IPS-18a (cell line): ENCODE data around the gene BAZ1A.
"Not testable (repeated sequence)": the region's sequence is repeated elsewhere in the genome, so short reads cannot be mapped to it uniquely, and the experiment has no call there.

Experiments used
- H3K27ac ChIP-seq: one replicate; pipeline ENCODE4 v1.5.1; 2013; ENCODE audit warnings: low read length
- H3K27me3 ChIP-seq: one replicate; pipeline ENCODE4 v1.6.1; 2013; ENCODE audit warnings: mild to moderate bottlenecking, low read length; ENCODE audit not compliant: control insufficient read depth, insufficient read depth
- H3K36me3 ChIP-seq: one replicate; pipeline ENCODE4 v1.6.1; 2013; ENCODE audit warnings: low read depth, low read length; ENCODE audit not compliant: control insufficient read depth
- H3K4me1 ChIP-seq: one replicate; pipeline ENCODE4 v1.6.1; 2013; ENCODE audit warnings: low read depth, low read length; ENCODE audit not compliant: control insufficient read depth
- H3K4me3 ChIP-seq: one replicate; pipeline ENCODE4 v1.5.1; 2013; ENCODE audit warnings: low read length
- H3K9ac ChIP-seq: one replicate; pipeline ENCODE4 v1.6.1; 2013; ENCODE audit warnings: mild to moderate bottlenecking, low read length, moderate library complexity
- H3K9me3 ChIP-seq: one replicate; pipeline ENCODE4 v1.6.1; 2013; ENCODE audit warnings: low read depth, low read length; ENCODE audit not compliant: control insufficient read depth

Gene BAZ1A

DNA sequence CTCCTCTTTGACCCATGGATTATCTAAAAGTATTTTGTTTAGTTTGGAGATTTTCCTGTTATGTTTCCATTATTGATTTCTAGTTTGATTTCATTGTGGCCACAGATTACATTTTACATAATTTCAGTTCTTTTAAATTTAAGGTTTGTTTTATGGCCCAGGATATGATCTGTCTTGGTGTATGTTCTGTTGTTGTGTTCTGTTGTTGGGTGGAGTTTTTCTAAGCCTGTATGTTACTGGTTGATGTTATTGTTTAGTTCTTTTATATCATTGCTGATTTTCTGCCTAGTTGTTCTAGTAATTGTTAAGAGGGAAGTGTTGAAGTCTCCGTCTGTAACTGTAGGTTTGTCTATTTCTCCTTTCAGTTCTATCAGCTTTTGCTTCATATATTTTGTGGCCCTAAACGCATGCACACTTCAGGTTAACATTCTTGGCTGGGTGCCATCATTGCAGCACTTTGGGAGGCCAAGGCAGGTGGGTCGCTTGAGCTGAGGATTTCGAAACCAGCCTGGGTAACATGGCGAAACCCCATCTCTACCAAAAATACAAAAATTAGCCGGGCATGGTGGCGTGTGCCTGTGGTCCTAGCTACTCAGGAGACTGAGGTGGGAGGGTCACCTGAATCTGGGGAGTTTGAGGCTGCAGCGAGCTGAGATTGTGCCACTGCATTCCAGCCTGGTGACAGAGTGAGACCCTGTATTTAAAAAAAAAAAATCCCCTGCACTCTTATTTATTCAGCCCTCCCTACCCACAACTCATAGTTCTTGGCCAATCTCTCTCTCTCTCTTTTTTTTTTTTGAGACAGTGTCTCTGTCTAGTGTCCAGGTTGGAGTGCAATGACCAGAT, 132.7 kb downstream of the BAZ1A start:
- H3K27me3 ChIP-seq, result no peaks in the 10 kb centered on the region
- H3K36me3 ChIP-seq, result no peaks in the 10 kb centered on the region
- H3K27ac ChIP-seq, result no peak overlapping the region
- no peaks in the 10 kb centered on the region for H3K4me1 ChIP-seq
- H3K9me3 ChIP-seq, result no peaks in the 10 kb centered on the region
- no peak overlapping the region for H3K4me3 ChIP-seq
- H3K9ac ChIP-seq, result no peak overlapping the region

DNA sequence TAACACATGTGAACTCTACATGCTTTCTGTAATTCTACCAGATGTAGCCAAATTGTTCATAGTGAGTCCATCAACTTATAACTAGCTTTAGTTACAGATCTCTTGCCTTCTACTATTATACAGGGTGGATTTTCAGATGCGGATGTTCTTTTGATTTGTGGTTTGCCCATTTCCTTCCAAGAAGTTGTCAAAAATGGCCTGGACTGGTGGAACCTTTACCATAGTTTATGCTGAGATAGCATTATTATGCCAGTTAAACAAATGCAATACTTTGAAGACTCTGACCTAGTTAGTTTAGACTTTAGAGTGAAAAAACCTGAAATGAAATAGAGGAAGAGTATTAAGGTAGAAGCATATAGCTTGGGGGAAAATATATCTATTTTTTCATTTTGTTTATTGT, 133.3 kb downstream of the BAZ1A start:
- Histone ChIP-seq H3K27ac (no peak overlapping the region), H3K4me1 (no peaks in the 10 kb centered on the region), H3K9me3 (no peaks in the 10 kb centered on the region), H3K4me3 (no peak overlapping the region), H3K9ac (no peak overlapping the region), H3K27me3 (no peaks in the 10 kb centered on the region), H3K36me3 (no peaks in the 10 kb centered on the region)

DNA sequence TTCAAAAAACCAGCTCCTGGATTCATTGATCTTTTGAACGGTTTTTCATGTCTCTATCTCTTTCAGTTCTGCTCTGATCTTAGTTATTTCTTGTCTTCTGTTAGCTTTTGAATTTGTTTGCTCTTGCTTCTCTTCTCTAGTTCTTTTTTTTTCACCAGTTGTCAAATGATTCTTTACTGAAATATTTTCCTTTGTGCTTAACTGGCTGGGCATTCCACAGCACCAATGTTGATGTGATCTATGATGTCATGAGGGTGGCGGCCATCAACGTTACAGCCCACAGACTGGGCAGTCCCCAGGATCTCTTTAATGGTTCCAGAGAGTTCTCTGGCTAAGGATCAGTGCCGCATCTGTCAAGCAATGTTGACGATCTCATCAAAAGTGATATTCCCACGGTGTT, 135.0 kb downstream of the BAZ1A start:
- H3K4me3 ChIP-seq, H3K4me1 ChIP-seq, H3K9me3 ChIP-seq, H3K36me3 ChIP-seq, H3K27me3 ChIP-seq, H3K9ac ChIP-seq, H3K27ac ChIP-seq: not testable (repeated sequence)

DNA sequence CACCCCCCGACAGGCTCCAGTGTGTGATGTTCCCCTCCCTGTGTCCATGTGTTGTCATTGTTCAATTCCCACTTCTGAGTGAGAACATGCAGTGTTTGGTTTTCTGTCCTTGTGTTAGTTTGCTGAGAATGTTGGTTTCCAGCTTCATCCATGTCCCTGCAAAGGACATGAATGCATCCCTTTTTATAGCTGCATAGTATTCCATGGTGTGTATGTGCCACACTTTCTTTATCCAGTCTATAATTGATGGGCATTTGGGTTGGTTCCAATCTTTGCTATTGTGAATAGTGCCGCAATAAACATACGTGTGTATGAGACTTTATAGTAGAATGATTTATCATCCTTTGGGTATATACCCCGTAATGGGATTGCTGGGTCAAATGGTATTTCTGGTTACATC, 138.1 kb downstream of the BAZ1A start:
- not testable (repeated sequence) for H3K4me1 ChIP-seq, H3K27me3 ChIP-seq, H3K9ac ChIP-seq, H3K9me3 ChIP-seq, H3K27ac ChIP-seq, H3K4me3 ChIP-seq, H3K36me3 ChIP-seq

DNA sequence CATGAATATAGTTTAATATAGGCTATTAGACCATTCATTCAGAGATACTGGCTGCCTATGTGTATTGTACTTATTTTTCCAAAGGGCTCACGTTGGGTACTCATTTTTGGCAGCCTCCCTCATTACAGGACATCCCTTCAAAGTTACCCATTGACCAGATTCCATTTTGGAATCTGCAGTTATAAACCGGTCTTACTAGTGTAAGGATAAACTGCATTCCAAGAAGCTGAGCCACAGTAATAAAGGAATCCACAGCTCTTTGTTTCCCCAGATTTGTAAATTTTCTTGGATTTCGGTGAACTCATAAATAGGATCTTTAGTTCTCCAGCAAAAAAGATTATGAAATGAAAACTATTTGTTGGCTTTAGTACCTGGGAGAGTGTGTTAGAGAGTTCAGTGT, 141.9 kb downstream of the BAZ1A start:
- no peaks in the 10 kb centered on the region for H3K4me1 ChIP-seq
- no peaks in the 10 kb centered on the region for H3K9me3 ChIP-seq
- no peak overlapping the region for H3K9ac ChIP-seq
- H3K4me3 ChIP-seq, result no peak overlapping the region
- no peak overlapping the region for H3K27ac ChIP-seq
- no peaks in the 10 kb centered on the region for H3K27me3 ChIP-seq
- no peaks in the 10 kb centered on the region for H3K36me3 ChIP-seq

DNA sequence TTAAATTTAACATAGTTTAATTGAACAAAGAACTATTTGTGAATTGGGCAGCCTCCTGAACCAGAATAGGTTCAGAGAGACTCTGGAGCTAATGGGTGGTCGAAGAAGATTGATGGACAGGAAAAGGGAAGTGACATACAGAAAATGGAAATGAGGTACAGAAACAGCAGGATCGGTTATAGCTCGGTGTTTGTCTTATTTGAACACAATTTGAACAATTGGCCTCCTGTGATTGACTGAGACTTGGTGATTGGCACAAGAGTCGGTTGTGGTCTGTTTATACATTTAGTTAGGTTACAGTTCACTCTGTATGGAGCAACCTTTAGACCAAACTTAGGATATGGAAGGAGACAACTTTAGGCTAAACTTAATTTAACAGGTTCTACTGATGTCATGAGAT, 142.4 kb downstream of the BAZ1A start:
- Histone ChIP-seq H3K36me3 (no peaks in the 10 kb centered on the region), H3K9me3 (no peaks in the 10 kb centered on the region), H3K4me3 (no peak overlapping the region), H3K27me3 (no peaks in the 10 kb centered on the region), H3K27ac (no peak overlapping the region), H3K4me1 (no peaks in the 10 kb centered on the region), H3K9ac (no peak overlapping the region)

DNA sequence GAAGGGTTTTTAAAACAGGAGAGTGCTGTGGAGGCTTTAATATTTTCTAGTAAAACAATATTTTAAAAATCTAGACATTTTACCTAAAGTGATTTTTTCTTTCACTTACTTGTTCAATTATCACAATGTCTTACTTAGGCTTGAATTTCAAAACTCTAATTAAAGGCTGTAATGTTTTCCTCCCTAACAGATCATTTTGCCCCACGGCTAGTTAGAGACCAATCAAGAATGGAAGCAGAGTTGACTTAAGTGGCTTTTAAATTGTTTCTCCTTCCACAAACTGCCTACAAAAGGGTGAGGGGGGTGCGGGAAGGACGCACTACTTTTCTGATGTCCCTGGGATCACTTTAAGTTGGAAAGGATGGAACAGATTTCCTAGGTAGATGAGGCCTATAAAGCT, 151.3 kb downstream of the BAZ1A start:
- Histone ChIP-seq H3K27ac (no peak overlapping the region), H3K4me3 (no peak overlapping the region), H3K27me3 (no peaks in the 10 kb centered on the region), H3K4me1 (no peaks in the 10 kb centered on the region), H3K9me3 (no peaks in the 10 kb centered on the region), H3K9ac (no peak overlapping the region), H3K36me3 (no peaks in the 10 kb centered on the region)

DNA sequence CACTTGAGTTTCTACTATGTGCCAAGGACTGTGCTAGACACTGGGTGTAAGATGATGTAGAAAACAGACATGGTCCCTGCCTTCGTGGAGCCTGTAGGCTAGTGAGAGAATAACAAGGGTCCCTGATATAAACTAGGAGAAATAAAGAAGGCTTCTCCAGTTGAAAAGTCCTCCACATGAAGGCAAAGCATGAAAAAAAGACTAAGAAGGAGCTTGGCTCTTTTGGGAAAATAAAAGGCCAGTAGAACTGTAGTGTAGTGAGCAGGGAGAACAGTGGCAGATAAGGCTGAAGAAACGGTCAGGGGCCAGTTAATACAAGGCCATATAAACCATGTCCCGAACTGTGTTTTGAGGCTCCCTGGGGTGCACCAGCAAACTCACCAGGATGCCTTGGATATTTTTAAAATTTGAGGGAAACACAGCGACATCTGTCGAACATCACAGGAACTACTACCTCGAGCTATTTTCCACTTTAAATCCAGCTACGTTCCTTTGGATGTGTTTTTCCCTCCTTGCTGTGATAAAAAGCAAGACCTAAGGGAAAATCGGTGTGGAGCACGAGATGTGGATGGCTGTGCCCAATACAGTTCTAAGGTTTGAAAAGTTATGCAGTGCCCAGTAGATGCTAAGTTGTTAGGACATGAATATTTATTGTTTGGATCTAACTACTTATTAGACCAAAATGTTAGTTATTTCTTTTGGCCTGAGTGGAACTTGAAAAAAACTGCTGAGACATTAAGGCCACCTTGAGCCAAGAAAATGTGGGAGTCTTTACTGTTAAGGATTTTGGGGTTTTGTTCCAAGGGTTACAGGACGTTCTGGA, 152.2 kb downstream of the BAZ1A start:
- Histone ChIP-seq H3K4me3 (no peak overlapping the region), H3K36me3 (no peaks in the 10 kb centered on the region), H3K9ac (no peak overlapping the region), H3K4me1 (no peaks in the 10 kb centered on the region), H3K27ac (no peak overlapping the region), H3K27me3 (no peaks in the 10 kb centered on the region), H3K9me3 (no peaks in the 10 kb centered on the region)

DNA sequence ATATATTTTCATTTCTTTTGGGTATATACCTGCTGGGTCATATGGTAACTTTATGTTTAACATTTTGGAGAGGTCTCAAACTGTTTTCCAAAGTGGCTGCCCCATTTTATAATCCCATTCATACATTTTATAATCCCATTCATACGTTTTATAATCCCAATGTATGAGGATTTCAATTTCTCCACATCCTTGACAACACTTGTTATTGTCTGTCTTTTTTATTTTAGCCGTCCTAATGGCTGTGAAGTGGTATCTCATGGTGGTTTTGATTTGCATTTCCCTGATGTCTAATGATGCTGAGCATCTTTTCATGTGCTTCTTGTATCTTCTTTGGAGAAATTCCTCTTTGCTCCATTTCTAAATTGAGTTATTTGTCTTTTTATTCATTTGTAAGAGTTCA, 154.0 kb downstream of the BAZ1A start:
- Histone ChIP-seq H3K27me3 (no peaks in the 10 kb centered on the region), H3K27ac (no peak overlapping the region), H3K9me3 (no peaks in the 10 kb centered on the region), H3K4me1 (no peaks in the 10 kb centered on the region), H3K4me3 (no peak overlapping the region), H3K9ac (no peak overlapping the region), H3K36me3 (no peaks in the 10 kb centered on the region)

DNA sequence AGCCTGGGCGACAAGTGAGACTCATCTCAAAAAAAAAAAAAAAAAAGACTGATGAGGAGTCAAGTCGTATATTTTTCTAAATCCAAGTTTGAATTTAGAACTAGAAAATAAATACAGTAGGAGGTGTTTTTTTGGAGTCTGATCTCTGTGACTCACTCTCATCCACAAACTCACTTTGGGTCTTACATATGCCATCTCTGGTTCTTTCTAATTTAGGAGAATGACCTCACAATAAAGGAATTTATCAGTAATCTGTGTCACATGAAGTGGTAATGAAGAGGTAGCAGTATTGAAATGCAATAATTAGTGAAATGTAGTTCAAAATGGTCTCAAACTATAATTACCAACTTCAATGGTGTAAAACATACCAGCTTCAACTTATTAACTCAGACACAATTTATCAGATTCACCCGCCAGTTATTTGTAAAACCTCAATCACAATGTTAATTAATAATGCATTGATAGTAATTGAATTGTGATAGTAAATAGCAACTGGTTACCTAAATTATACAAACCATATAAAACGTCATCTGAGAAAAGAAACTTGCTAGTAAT, 156.3 kb downstream of the BAZ1A start:
- Histone ChIP-seq H3K27me3 (peaks cover 12% of the 10 kb centered on the region), H3K27ac (no peak overlapping the region), H3K36me3 (no peaks in the 10 kb centered on the region), H3K9ac (no peak overlapping the region), H3K4me1 (no peaks in the 10 kb centered on the region), H3K4me3 (no peak overlapping the region), H3K9me3 (no peaks in the 10 kb centered on the region)

DNA sequence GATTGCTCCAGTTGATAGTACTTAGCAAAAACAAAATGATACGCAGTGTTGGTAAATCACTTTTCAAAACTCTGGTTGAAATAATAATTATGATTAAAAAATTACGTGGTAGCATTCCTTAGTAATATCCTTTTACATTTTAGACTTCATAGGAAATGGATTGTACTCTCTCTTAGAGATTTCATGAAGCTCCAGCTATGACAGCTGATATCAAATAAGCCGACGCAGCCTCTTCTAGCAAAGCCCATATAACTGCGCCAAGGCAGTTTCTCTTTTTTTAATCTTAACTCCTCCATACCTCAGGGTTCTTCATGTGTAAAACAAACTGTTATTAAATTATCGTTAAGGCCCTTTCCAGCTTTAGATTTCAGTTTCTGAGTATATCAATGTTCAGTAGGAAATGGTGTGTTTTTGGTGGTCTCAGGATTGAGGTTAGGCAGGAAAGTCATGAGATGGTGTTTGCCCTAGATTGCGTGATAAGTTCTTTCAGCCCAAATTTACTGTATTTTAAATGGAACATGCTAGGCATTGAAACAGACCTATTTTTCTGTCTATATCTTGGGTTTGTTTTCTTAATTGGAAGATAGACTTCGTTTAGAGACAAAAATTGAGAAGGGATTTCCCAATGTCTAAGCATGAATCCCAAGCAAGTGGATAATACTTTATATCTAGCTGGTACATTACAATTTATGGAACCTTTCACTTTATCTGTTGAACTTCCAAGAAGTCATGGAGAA, 159.9 kb downstream of the BAZ1A start:
- Histone ChIP-seq H3K9me3 (no peaks in the 10 kb centered on the region), H3K4me1 (peaks cover 7% of the 10 kb centered on the region), H3K27ac (no peak overlapping the region), H3K4me3 (peak overlapping the region; percentile 94), H3K36me3 (peaks cover 10% of the 10 kb centered on the region), H3K9ac (peak overlapping the region; percentile 37), H3K27me3 (peaks cover 12% of the 10 kb centered on the region)
